RWPE1 (cell line): Measurements from ENCODE around the gene SIGLEC5.

Experiments
- CTCF ChIA-PET: fragments of 350-600 bp; sonication (Branson Sonifier 250); formaldehyde crosslinking; extraction: SDS; loops from one replicate; lab custom pipeline; 2021; lab: Yijun Ruan, JAX
- POLR2A ChIA-PET: fragments of 400-600 bp; formaldehyde crosslinking; extraction: SDS; loops from one replicate; lab custom pipeline; 2020; ENCODE audit warnings: antibody characterized with exemption; ENCODE audit not compliant: low non-redundant PET; lab: Yijun Ruan, JAX
- DNase-seq: peaks from one replicate; pipeline ENCODE4 v3.0.0; 2012; ENCODE audit warnings: low spot score
- H3K27ac ChIP-seq: fragments of 450-650 bp; 2 replicates; pipeline ENCODE4 v1.5.1; 2017
- TF ChIP-seq, protein P1 (sequence below): fragments of 450-650 bp; conservative IDR thresholded peaks from 2 replicates; pipeline ENCODE4 v1.5.1; 2017; ENCODE audit warnings: low read depth, mild to moderate bottlenecking

SIGLEC5 gene

DNA sequence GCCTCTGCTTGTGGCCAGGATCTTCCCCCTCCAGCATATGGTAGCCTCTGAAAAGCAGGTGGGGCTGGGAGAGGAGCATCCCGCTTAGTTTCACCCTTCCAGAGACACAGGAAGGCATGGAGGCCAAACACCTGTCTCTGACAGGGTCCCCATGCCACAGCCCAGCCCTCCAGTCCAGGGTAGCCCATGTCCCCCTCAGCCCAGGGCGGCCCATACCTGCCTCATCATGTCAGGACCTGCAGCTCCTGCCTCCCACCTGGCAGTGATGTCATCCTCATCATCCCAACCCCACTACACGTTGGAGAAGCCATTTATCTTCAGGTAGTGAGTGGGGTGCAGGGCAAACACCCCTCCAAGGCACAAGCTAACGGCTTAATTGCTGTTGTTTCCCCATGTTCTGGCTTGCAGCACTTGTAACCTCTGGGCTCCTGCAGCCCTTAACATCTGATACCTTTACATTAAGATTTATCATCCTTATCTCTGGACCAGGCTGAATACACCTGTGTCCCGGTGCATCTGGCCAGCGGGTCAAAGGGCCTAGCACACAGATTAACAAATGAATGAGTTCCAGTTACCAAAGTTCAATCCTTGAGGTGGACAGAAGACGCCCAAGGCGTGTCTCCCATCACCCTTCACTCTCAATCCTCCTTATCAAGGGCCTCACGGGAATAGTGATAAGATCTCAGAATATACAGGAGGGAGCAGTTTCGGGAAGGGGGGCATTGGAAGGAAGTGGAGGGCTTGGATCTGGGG, 36.9 kb downstream of the SIGLEC5 start:
- H3K27ac ChIP-seq, result peak overlapping the region; percentile 70
- DNase-seq, result no peak
- POLR2A ChIA-PET, result no interaction called here
- CTCF ChIA-PET, result interaction anchor here (0.6 kb wide), 1 partner anchor 188 kb away, joined by 3 read pairs; no protein-coding TSS in a partner anchor
- TF ChIP-seq, protein P1, sequence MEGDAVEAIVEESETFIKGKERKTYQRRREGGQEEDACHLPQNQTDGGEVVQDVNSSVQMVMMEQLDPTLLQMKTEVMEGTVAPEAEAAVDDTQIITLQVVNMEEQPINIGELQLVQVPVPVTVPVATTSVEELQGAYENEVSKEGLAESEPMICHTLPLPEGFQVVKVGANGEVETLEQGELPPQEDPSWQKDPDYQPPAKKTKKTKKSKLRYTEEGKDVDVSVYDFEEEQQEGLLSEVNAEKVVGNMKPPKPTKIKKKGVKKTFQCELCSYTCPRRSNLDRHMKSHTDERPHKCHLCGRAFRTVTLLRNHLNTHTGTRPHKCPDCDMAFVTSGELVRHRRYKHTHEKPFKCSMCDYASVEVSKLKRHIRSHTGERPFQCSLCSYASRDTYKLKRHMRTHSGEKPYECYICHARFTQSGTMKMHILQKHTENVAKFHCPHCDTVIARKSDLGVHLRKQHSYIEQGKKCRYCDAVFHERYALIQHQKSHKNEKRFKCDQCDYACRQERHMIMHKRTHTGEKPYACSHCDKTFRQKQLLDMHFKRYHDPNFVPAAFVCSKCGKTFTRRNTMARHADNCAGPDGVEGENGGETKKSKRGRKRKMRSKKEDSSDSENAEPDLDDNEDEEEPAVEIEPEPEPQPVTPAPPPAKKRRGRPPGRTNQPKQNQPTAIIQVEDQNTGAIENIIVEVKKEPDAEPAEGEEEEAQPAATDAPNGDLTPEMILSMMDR, result no peak

GRCh38 chr19:51592521-51592920, 37.7 kb downstream of the SIGLEC5 start:
- no peak for DNase-seq
- ChIA-PET CTCF (no interaction called here), POLR2A (no interaction called here)
- TF ChIP-seq, protein P1, result no peak
- no peak overlapping the region for H3K27ac ChIP-seq

DNA sequence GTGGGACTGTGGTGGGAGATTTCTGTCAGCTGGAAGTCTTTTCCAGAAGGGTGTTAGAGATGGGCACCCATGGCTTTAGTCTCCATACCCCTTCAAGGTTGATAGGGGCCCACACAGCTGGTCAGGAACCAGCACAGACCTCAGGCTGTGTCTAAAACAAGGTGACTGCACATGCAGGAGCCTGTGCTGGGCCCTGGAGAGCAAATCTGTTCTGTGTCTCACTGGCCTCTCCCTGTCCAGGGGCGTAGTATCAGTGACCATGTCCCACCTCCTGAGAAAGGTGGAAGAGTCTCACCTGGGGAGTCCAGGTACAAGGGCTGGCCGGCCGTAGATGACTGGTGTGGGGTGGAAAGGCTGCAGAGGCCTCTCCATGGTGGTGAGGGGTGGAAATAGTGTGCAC, 39.8 kb downstream of the SIGLEC5 start:
- ChIA-PET POLR2A (no interaction called here), CTCF (no interaction called here)

GRCh38 chr19:51589511-51589910, 40.7 kb downstream of the SIGLEC5 start:
- ChIA-PET POLR2A (no interaction called here), CTCF (interaction anchor here (0.7 kb wide), 1 partner anchor 55 kb away, joined by 3 read pairs; no protein-coding TSS in a partner anchor)
- no peak for DNase-seq
- H3K27ac ChIP-seq, result no peak overlapping the region
- TF ChIP-seq, protein P1, result no peak

More for the DNA sequence above, 39.8 kb downstream of the SIGLEC5 start:
- TF ChIP-seq, protein P1, result no peak
- no peak for DNase-seq
- no peak overlapping the region for H3K27ac ChIP-seq

- H3K27ac ChIP-seq, result no peak overlapping the region
- TF ChIP-seq, protein P1, result no peak
- ChIA-PET POLR2A (no interaction called here), CTCF (no interaction called here)
- no peak for DNase-seq
Measured at GRCh38 chr19:51587264-51588191, 42.7 kb downstream of the SIGLEC5 start.

GRCh38 chr19:51586799-51587198, 43.4 kb downstream of the SIGLEC5 start:
- TF ChIP-seq, protein P1, result no peak
- CTCF ChIA-PET, result no interaction called here
- DNase-seq, result no peak
- POLR2A ChIA-PET, result no interaction called here
- no peak overlapping the region for H3K27ac ChIP-seq
